ENCODE results near the gene HNRNPK.

GRCh38 chr9:83932851-83933250 is 47.2 kb downstream of the HNRNPK start:
- no peak for TF ChIP-seq CTCF (IDR thresholded peaks at IDR 0.05)
- no peak for TF ChIP-seq POLR2A (IDR thresholded peaks at IDR 0.05)

All from right lobe of liver (tissue), 4 donors.